Uterus (tissue), 4 donors: Measurements from ENCODE around the gene PLSCR1. TPM values are rescaled to one million over a fixed set of nuclear protein-coding genes. Genes with fewer than 3 reads are reported as not detected.

Experiments used
- DNase-seq, 2 donors: peaks; one replicate each; pipeline ENCODE4 v3.0.0-alpha.2; 2019 to 2020
- H3K27ac ChIP-seq, 2 donors: fragments of 200-600 bp; sonication (generic); 1 replicate in 1 of 2; 2 replicates in 1 of 2; pipeline ENCODE4 v1.5.1; 2016 to 2018
- H3K27me3 ChIP-seq, 2 donors: fragments of 200-600 bp; sonication (generic); one replicate each; pipeline ENCODE4 v1.5.1; 2018 to 2019; ENCODE audit warnings: control low read depth in 1 of 2
- H3K36me3 ChIP-seq, 2 donors: fragments of 200-600 bp; sonication (generic); one replicate each; pipeline ENCODE4 v1.5.1; 2019; ENCODE audit warnings: control low read depth in 1 of 2
- H3K4me1 ChIP-seq, 2 donors: fragments of 200-600 bp; sonication (generic); one replicate each; pipeline ENCODE4 v1.5.1; 2018 to 2019; ENCODE audit warnings: control low read depth in 1 of 2
- H3K4me3 ChIP-seq, 2 donors: fragments of 200-600 bp; sonication (generic); 1 replicate in 1 of 2; 2 replicates in 1 of 2; pipeline ENCODE4 v1.5.1; 2018 to 2019; ENCODE audit warnings: mild to moderate bottlenecking in 1 of 2
- H3K9me3 ChIP-seq, 2 donors: fragments of 200-600 bp; sonication (generic); one replicate each; pipeline ENCODE4 v1.5.1; 2019; ENCODE audit warnings: control low read depth in 1 of 2
- POLR2A ChIP-seq, 2 donors: fragments of 450-650 bp; IDR thresholded peaks; one replicate each; pipeline ENCODE4 v1.6.1; 2016; ENCODE audit warnings: antibody characterized with exemption in 2 of 2, mild to moderate bottlenecking in 1 of 2, moderate library complexity in 1 of 2
- intact Hi-C: fragments of 100-400 bp; cut with DNase I; formaldehyde crosslinking; loops from one replicate; pipeline ENCODE4 v1.15.1; 2023; ENCODE audit warnings: low total_unique reads
- total RNA-seq, 4 donors: library from RNA; depleted of rRNA in 3 of 4; stranded (reverse); fragments of >200 nt in 3 of 4; gene quantifications; one replicate each; pipeline versions ENCODE4 v1.1.0 to v1.2.4, GENCODE V29; 2014 to 2023
- TF ChIP-seq, protein P1 (sequence below), 4 experiments: fragments of 200-600 bp in 2 of 4; fragments of 450-650 bp in 2 of 4; sonication (generic) in 2 of 4; IDR thresholded peaks; one replicate each; pipeline ENCODE4 v1.5.1; 2016 to 2019; ENCODE audit warnings: antibody characterized with exemption in 4 of 4, mild to moderate bottlenecking in 2 of 4, moderate library complexity in 1 of 4
- donor health status: DM: yes; HTN: yes; CAD: no.

Gene PLSCR1
- total RNA-seq, 4 donors from 2014 or later = 75.6 to 248 (median 116) TPM

DNA sequence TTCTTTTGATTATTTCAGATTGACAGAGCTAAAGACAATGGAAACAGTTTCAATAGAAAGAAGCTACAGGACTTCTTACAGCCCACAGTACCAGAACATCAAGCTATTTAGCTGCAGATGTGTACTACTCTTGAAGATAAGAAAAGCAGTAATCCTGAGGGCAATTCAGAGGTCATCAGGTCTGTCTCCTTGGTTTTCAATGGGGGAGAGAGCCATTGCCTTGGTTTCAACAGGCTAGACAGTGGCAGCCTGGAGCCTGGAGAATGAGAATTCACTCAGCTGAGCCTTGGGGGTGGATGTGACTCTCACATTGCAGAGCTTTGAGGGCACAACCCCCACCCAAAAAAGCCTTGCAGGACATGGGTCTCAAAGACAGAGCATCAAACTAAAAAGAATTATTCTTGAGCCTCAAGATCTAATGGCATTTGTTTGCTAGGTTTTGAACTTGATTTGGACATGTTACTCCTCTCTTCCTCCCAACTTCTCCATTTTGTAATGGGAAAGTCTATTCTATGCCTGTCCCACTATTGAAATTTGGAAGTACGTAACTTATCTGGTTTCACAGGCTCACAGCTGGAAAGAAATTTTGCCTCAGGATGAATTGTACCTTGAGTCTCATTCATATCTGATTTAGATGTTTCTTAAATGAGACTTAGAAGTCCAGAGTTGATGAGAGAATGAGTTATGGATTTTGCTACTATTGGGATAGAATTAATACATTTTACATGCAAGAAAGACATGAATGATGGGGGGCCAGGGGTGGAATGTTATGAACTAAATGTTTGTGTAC, 36.9 kb downstream of the PLSCR1 start:
- intact Hi-C loops = no loop called here
- DNase-seq = no peak
- Histone ChIP-seq H3K36me3 (no peaks in the 10 kb centered on the region), H3K27me3 (no peaks in the 10 kb centered on the region), H3K27ac (peak overlapping the region; percentile 34 to 42), H3K9me3 (no peaks in the 10 kb centered on the region), H3K4me1 (no peaks in the 10 kb centered on the region), H3K4me3 (no peak overlapping the region)
- TF ChIP-seq POLR2A (IDR thresholded peaks at IDR 0.05) = no peak
- TF ChIP-seq, protein P1, sequence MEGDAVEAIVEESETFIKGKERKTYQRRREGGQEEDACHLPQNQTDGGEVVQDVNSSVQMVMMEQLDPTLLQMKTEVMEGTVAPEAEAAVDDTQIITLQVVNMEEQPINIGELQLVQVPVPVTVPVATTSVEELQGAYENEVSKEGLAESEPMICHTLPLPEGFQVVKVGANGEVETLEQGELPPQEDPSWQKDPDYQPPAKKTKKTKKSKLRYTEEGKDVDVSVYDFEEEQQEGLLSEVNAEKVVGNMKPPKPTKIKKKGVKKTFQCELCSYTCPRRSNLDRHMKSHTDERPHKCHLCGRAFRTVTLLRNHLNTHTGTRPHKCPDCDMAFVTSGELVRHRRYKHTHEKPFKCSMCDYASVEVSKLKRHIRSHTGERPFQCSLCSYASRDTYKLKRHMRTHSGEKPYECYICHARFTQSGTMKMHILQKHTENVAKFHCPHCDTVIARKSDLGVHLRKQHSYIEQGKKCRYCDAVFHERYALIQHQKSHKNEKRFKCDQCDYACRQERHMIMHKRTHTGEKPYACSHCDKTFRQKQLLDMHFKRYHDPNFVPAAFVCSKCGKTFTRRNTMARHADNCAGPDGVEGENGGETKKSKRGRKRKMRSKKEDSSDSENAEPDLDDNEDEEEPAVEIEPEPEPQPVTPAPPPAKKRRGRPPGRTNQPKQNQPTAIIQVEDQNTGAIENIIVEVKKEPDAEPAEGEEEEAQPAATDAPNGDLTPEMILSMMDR (IDR thresholded peaks at IDR 0.05) = no peak

GRCh38 chr3:146505516-146505915, 38.9 kb downstream of the PLSCR1 start:
- Histone ChIP-seq H3K36me3 (no peaks in the 10 kb centered on the region), H3K4me1 (no peaks in the 10 kb centered on the region), H3K27ac (peak overlapping the region in 1 of 2 donors; percentile 77), H3K27me3 (no peaks in the 10 kb centered on the region), H3K9me3 (no peaks in the 10 kb centered on the region), H3K4me3 (no peak overlapping the region)
- no peak for DNase-seq
- intact Hi-C loops = no loop called here
- TF ChIP-seq, protein P1 (IDR thresholded peaks at IDR 0.05) = no peak
- TF ChIP-seq POLR2A (IDR thresholded peaks at IDR 0.05) = no peak

DNA sequence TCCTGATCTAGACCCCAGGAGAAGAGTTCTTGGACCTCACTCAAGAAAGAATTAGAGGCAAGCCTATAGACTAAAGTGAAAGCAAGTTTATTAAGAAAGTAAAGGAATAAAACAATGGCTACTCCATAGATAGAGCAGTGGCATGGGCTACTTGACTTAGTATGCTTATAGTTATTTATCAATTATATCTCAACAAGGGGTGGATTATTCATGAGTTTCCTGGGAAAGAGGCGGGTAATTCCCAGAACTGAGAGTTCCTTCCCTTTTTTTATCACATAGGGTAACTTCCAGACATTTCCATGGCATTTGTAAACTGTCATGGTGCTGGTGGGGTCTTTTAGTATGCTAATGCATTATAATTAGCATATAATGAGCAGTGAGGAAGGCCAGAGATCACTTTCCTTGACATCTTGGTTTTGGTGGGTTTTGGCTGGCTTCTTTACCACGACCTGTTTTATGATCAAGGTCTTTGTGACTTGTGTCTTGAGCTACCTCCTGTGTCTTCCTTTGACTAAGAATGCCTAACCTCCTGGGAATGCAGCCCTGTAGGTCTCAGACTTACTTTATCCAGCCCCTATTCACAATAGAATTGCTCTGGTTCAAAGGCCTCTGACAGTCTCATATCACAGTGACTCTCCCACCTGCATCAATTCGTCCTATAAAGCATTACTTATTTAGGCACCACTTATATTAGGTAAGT, 39.8 kb downstream of the PLSCR1 start:
- TF ChIP-seq POLR2A (IDR thresholded peaks at IDR 0.05) = no peak
- TF ChIP-seq, protein P1 (IDR thresholded peaks at IDR 0.05) = no peak
- Histone ChIP-seq H3K4me1 (no peaks in the 10 kb centered on the region), H3K4me3 (no peak overlapping the region), H3K27ac (peak overlapping the region; percentile 15 to 25), H3K27me3 (no peaks in the 10 kb centered on the region), H3K36me3 (no peaks in the 10 kb centered on the region), H3K9me3 (no peaks in the 10 kb centered on the region)
- DNase-seq = no peak
- intact Hi-C loops = no loop called here

DNA sequence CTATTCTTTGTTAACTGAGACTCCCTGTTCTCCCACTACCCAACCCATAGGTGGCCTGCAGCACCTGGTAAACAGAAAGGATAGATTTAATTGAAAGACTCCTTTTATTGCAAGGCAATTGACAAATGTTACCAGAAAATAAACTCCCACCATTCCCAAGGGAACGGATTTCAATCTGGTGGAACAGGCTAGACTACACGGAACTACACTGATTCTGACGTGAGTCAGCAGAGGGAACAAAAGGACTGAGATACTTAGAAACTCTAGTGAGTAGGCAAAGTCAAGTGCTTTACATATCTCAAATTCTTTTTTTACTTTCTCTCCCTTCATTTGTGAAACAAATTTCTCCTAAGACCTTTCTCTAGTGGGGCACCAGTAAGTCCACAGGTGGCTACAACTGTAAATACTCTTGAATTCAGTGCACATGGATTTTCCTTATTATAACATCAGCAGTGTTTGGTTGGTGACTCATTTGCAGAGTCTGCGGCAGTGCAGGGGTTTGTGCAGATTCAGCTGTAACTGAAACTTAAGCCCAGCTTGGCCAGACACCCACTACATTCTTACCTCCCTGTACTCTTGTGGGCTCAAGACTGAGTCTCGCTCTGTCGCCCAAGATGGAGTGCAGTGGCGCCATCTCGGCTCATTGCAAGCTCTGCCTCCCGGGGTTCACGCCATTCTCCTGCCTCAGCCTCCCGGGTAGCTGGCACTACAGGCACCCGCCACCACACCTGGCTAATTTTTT, 40.8 kb downstream of the PLSCR1 start:
- Histone ChIP-seq H3K9me3 (no peaks in the 10 kb centered on the region), H3K4me3 (no peak overlapping the region), H3K27me3 (no peaks in the 10 kb centered on the region), H3K36me3 (no peaks in the 10 kb centered on the region), H3K27ac (no peak overlapping the region), H3K4me1 (no peaks in the 10 kb centered on the region)
- no peak for DNase-seq
- TF ChIP-seq, protein P1 (IDR thresholded peaks at IDR 0.05) = no peak
- TF ChIP-seq POLR2A (IDR thresholded peaks at IDR 0.05) = no peak
- intact Hi-C loops = no loop called here
